ENCODE results near the gene KAT7. TPM values are rescaled to one million over a fixed set of nuclear protein-coding genes. Genes with fewer than 3 reads are reported as not detected.

Gene KAT7
- total and polyA plus RNA-seq, 10 of the 15 experiments (the other 5 are each of a cell fraction or from before 2014, with no cell fraction given), result 6.6 to 45.8 (median 26.3) TPM

DNA sequence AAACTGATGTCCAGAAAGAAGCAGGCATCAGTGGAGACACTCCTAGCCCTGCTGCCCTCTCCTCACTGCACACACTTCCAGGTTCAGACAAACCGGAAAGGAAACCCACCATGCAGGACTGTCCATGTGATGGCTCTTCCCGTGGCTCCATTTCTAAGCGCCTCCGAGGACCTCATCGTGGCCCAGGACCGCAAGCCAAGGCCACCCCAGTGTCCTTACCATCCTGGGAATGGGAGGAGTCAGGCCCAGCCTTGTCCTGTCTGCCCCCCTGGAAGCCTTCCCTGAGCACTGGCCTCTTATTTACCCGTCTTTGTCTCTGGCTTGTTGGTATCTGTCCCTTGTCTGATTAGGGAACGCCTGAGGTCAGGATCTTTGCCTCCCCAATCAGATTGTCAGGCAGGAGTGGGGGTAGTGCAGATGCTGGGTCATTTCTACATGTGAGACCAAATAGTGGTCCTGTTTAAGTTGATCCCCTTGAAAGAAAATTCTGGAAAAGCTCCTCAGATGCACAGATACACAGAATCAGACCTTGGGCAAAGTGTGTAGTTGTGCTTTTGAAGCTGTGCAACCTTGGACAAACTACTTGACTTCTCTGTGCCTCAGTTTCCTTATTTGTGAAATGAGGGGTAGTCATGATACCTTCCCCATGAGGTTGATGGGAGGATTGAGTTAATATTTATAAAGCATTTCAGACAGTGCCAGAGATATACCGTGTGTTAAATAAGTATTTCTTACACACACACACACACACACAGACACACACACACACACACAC is 58.6 kb downstream of the KAT7 start:
- BruUV-seq (replicated peaks), result no TSS peak
- POLR2A ChIA-PET, result no interaction called here

More for the DNA sequence above, 58.6 kb downstream of the KAT7 start:
- TF ChIP-seq PKNOX1 (IDR thresholded peaks at IDR 0.05) (no peak), NFXL1 (IDR thresholded peaks at IDR 0.05; ENCODE audit: borderline replicate concordance) (no peak), LARP7 (IDR thresholded peaks at IDR 0.05) (no peak), CHD1 (IDR thresholded peaks at IDR 0.05; ENCODE audit: low read depth, low read length) (no peak), POLR2AphosphoS2 (IDR thresholded peaks at IDR 0.05; ENCODE audit: low read depth, low read length) (no peak), HDAC2 (IDR thresholded peaks at IDR 0.05) (no peak), CHD2 (IDR thresholded peaks at IDR 0.05; ENCODE audit: borderline replicate concordance, low read depth, low read length) (no peak), POLR2A (IDR thresholded peaks at IDR 0.05; ENCODE audit: low read depth, low read length) (no peak), DPF2 (IDR thresholded peaks at IDR 0.05) (no peak), ZNF622 (IDR thresholded peaks at IDR 0.05) (no peak), MEF2B (IDR thresholded peaks at IDR 0.05; ENCODE audit: partially characterized antibody, poor library complexity, severe bottlenecking) (no peak), JUNB (IDR thresholded peaks at IDR 0.05) (no peak), TARDBP (IDR thresholded peaks at IDR 0.05; ENCODE audit: borderline replicate concordance) (no peak), SMAD1 (IDR thresholded peaks at IDR 0.05; ENCODE audit: low read depth, partially characterized antibody) (no peak)
- SMC1A ChIA-PET (ENCODE audit: uncharacterized antibody, unreplicated experiment), result no interaction called here
- Histone ChIP-seq H3K9ac (ENCODE audit: control insufficient read depth, insufficient read depth, low read length) (no peak overlapping the region), H3K9me3 (replicated peaks; ENCODE audit: control insufficient read depth, insufficient read depth, low read length) (no peaks in the 10 kb centered on the region), H4K20me1 (ENCODE audit: control insufficient read depth, insufficient read depth) (no peaks in the 10 kb centered on the region), H3K79me2 (ENCODE audit: control insufficient read depth, insufficient read depth, low read length) (no peaks in the 10 kb centered on the region), H3K4me1 (ENCODE audit: control insufficient read depth, insufficient read depth, low read length) (no peaks in the 10 kb centered on the region), H3K27ac (ENCODE audit: control insufficient read depth, insufficient read depth) (no peak overlapping the region), H3K4me3 (no peak overlapping the region), H2AFZ (ENCODE audit: control insufficient read depth, low read depth, low read length) (no peak overlapping the region), H3K36me3 (ENCODE audit: control insufficient read depth in 2 of 2, insufficient read depth in 2 of 2, low read length in 1 of 2) (no peaks in the 10 kb centered on the region; a peak in 1 of 4 replicates), H3K4me2 (ENCODE audit: control insufficient read depth, insufficient read depth) (no peak overlapping the region), H3K27me3 (replicated peaks in 1 of 2; ENCODE audit: control insufficient read depth in 2 of 2, insufficient read depth in 2 of 2, low read length in 1 of 2) (no peaks in the 10 kb centered on the region; a peak in 2 of 4 replicates)
- WGBS (ENCODE audit: insufficient coverage, insufficient replicate concordance, low lambda C conversion rate, missing lambda C conversion rate), result 76% methylated on average over 9 of the region's 9 CpGs
- intact Hi-C loops (cut with micrococcal nuclease; ENCODE audit: unreplicated experiment) (no loop called here), in situ Hi-C loops (cut with MboI) (loop anchor here (10.0 kb wide), 1 partner anchor 282 kb away; no protein-coding TSS in a partner anchor)
- RAD21 ChIA-PET (ENCODE audit: unreplicated experiment), result no interaction called here
- FAIRE-seq (no peak), ATAC-seq (no peak), DNase-seq (ENCODE audit: low read depth, low spot score) (no peak)
- CTCF ChIA-PET, result interaction anchor here (1.1 to 1.4 kb wide), 2 partner anchors 13 to 15 kb away, joined by 3 read pairs; no protein-coding TSS in a partner anchor

Data from GM12878 (cell line).